ENCODE data around the gene BBS1.
"Not testable (repeated sequence)": the region's sequence is repeated elsewhere in the genome, so short reads cannot be mapped to it uniquely, and the experiment has no call there.

BBS1 gene

GRCh38 chr11:66580803-66581202 is 70.4 kb downstream of the BBS1 start:
- Histone ChIP-seq H3K4me1 (ENCODE audit: control insufficient read depth, insufficient read depth, low read length, unreplicated experiment) (peaks cover 5% of the 10 kb centered on the region), H3K79me2 (ENCODE audit: control insufficient read depth, insufficient read depth, low read length, unreplicated experiment) (no peaks in the 10 kb centered on the region), H3K27ac (ENCODE audit: low read depth, low read length) (no peak overlapping the region), H3K27me3 (ENCODE audit: insufficient read depth, low read length) (no peaks in the 10 kb centered on the region), H2AFZ (ENCODE audit: low read length, unreplicated experiment) (no peak overlapping the region), H3K36me3 (ENCODE audit: insufficient read depth, low read length) (no peaks in the 10 kb centered on the region), H3K4me3 (ENCODE audit: low read depth, low read length) (no peak overlapping the region)

GRCh38 chr11:66581261-66581660 is 70.8 kb downstream of the BBS1 start:
- H2AFZ ChIP-seq (ENCODE audit: low read length, unreplicated experiment), result no peak overlapping the region
- H3K79me2 ChIP-seq (ENCODE audit: control insufficient read depth, insufficient read depth, low read length, unreplicated experiment), result no peaks in the 10 kb centered on the region
- peaks cover 5% of the 10 kb centered on the region for H3K4me1 ChIP-seq (ENCODE audit: control insufficient read depth, insufficient read depth, low read length, unreplicated experiment)
- no peaks in the 10 kb centered on the region for H3K27me3 ChIP-seq (ENCODE audit: insufficient read depth, low read length)
- no peaks in the 10 kb centered on the region for H3K36me3 ChIP-seq (ENCODE audit: insufficient read depth, low read length)
- no peak overlapping the region for H3K4me3 ChIP-seq (ENCODE audit: low read depth, low read length)
- no peak overlapping the region for H3K27ac ChIP-seq (ENCODE audit: low read depth, low read length)

DNA sequence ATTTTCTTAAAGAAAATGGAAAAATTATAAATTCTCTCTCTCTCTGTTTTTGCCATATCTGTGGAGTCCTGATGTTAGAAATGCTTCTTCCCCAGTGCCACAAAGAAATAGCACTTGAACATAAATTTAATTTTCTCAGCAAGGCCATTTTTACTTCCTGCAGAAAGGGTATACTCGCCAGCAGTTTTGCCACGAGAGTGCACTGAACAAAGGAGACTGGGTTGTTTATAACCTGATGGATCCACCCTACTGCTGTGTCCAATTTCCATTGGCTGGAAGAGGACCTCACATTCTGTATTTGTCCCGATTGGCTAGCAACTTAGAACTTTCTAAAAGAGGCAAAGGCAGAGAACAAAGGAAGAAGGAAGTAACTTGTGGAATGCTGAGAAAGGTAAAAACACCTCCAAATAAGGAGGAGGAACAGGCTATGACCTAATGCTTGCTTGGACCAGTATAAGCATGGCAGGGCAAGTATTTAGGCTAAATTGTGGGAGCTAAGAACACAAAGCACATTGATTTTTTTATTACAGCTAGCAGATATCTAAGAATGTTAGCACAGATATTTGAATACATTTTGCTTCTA is 72.2 kb downstream of the BBS1 start:
- H3K36me3 ChIP-seq (ENCODE audit: insufficient read depth, low read length); H2AFZ ChIP-seq (ENCODE audit: low read length, unreplicated experiment); H3K27me3 ChIP-seq (ENCODE audit: insufficient read depth, low read length); H3K4me1 ChIP-seq (ENCODE audit: control insufficient read depth, insufficient read depth, low read length, unreplicated experiment); H3K79me2 ChIP-seq (ENCODE audit: control insufficient read depth, insufficient read depth, low read length, unreplicated experiment); H3K27ac ChIP-seq (ENCODE audit: low read depth, low read length); H3K4me3 ChIP-seq (ENCODE audit: low read depth, low read length): not testable (repeated sequence)

Measured in ACC112 (cell line).